UCSD-AML1 (cell line): Measurements from ENCODE around the gene ITGA3.

Source experiments
- DNase-seq: peaks from one replicate; lab custom pipeline; 2025; ENCODE audit not compliant: unreplicated experiment; lab: John Stamatoyannopoulos, UW

ITGA3 gene

DNA sequence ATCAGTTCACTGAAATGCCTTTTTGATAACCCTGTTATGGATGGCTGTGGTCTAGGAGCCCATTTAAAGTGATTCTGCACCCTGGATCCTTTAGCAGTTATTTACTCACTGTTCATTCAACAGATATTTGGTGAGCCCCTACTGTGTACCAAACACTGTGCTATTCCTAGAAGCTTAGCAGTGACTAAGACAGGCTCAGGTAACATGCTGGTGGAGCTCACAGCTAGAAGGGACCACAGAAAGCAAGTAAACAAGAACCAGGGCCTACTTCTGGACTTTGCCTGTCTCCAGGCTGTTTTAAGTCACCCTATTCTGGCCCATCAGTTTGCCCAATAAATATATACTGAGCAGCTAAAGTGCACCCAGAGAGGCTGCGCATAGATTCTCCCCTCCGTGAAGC is 11.1 kb downstream of the ITGA3 start:
- DNase-seq: no peak

DNA sequence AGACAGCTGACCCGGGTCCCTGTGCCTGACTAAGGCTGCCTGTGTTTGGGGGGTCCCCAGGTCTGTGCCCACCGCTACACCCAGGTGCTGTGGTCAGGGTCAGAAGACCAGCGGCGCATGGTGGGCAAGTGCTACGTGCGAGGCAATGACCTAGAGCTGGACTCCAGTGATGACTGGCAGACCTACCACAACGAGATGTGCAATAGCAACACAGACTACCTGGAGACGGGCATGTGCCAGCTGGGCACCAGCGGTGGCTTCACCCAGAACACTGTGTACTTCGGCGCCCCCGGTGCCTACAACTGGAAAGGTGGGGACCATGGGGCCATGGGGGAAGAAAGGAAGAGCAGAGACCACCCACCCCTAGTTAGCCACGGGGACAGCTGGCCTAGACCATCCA is 12.1 kb downstream of the ITGA3 start:
- no peak for DNase-seq

DNA sequence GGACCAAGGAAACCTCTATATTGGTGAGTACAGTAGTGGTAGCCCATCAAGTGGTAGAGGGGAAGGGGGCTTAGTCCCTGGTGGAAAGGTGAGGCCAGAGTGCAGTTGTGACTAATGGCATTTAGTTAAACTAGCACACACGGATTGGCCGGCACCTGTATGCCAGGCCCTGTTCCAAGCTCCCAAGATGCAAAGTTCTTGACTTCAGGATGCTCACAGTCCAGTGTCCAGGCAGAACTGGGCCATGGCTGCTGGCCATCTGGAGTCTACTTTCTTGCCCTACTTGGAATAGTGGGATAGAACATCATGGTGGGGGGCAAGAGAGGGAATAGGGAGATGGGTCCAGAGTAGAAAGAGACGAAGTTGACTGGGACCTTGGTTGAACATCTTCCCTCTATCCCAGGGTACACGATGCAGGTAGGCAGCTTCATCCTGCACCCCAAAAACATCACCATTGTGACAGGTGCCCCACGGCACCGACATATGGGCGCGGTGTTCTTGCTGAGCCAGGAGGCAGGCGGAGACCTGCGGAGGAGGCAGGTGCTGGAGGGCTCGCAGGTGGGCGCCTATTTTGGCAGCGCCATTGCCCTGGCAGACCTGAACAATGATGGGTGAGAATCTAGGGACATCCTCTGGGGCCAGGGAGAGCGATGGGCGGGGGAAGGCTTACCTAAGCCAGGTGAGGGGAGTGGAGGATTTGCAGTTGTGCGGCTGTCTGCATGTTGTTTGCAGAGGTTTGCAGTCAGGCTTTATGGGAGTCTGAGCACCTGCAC is 15.2 kb downstream of the ITGA3 start:
- DNase-seq: no peak

DNA sequence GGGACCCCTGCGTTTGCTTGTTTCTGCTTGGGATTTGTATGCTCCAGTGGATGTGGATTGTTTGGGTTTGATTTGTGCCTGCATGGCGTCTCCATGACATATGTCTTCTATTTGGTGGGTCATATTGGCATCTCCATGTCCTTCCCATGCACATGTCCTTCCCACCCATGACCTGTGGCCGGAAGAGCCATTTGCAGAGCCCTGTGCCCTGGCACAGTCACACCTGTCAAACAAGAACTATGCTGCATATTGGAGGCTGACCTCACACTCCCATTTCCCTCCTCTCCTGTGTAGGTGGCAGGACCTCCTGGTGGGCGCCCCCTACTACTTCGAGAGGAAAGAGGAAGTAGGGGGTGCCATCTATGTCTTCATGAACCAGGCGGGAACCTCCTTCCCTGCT is 15.8 kb downstream of the ITGA3 start:
- DNase-seq: no peak

DNA sequence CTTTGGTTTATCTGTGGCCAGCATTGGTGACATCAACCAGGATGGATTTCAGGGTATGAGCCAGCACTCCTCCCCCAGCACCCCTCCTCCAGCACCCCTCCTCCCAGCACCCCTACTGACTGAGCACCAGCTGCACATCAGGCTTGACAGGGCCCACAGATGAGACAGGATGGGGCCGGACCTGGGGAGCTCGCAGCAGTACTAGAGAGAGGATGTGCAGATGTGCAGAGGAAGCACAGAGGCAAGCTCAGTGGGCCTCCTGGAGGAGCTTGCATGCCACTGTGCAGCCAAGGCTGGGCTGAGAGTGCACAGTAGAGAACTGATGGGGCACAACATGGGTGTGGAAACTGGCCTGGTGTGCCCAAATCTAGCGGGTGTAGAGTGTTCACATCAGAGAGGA is 16.2 kb downstream of the ITGA3 start:
- DNase-seq: no peak

DNA sequence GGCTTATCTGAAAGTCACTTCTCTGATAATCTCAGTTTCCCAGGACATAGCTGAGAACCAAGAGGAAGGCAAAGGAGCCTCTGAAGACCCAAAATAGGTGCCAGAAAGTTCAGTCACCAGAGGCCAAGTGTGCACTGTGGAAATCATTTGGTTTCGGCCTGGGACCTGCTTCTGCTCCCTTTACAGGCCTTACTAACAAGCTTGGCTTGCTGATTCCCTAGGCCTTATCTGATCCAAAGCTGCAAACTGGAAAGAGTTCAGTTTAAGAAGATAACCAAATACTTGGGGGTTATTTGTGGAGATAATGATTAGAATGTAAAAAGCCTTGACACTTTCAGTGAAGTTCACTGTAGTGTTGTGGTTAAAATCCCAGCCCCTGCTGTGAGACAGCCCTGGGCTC is 17.0 kb downstream of the ITGA3 start:
- no peak for DNase-seq

DNA sequence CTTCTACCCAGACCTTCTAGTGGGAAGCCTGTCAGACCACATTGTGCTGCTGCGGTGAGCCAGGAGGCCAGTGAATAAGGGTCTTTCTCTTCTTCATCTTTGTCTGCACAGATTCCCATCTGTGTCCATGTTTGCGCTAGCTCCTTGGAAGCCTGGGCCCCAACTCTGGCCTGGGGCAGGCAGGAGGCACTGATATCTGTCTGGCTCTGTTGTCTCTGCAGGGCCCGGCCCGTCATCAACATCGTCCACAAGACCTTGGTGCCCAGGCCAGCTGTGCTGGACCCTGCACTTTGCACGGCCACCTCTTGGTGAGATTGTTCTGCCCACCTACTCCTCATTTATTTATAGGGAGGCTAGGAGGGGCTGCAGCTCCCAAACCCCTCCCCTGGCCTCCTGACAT is 18.3 kb downstream of the ITGA3 start:
- no peak for DNase-seq

DNA sequence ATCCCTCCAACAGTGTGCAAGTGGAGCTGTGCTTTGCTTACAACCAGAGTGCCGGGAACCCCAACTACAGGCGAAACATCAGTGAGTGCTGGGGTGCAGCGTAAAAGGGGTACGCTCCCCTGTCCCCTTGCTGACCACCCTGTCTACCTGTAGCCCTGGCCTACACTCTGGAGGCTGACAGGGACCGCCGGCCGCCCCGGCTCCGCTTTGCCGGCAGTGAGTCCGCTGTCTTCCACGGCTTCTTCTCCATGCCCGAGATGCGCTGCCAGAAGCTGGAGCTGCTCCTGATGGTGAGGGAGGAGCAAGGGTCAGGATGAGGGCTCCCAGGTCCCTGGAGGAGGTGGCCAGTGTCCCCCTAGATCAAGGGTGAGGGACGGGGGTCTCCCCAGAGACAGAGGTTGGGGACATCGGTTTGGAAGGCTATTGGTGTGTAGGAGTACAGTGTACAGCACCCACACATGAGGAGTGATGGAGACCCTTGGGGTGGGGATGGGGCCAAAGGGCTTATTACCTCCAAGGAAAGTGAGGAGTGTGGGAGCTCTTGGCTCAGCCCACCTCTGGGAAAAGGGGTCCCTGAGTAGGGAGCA is 19.6 kb downstream of the ITGA3 start:
- no peak for DNase-seq

DNA sequence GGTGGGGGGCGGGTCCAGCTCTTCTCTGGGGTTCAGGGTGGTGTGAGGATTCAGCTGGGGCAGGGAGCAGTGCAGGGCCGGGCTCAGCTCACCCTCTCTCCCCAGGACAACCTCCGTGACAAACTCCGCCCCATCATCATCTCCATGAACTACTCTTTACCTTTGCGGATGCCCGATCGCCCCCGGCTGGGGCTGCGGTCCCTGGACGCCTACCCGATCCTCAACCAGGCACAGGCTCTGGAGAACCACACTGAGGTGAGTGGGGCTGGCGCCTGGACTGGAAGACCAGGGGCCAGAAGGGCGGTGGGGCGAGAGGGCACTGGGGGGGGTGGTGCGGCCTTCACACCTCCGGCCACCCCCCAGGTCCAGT is 20.3 kb downstream of the ITGA3 start:
- no peak for DNase-seq

DNA sequence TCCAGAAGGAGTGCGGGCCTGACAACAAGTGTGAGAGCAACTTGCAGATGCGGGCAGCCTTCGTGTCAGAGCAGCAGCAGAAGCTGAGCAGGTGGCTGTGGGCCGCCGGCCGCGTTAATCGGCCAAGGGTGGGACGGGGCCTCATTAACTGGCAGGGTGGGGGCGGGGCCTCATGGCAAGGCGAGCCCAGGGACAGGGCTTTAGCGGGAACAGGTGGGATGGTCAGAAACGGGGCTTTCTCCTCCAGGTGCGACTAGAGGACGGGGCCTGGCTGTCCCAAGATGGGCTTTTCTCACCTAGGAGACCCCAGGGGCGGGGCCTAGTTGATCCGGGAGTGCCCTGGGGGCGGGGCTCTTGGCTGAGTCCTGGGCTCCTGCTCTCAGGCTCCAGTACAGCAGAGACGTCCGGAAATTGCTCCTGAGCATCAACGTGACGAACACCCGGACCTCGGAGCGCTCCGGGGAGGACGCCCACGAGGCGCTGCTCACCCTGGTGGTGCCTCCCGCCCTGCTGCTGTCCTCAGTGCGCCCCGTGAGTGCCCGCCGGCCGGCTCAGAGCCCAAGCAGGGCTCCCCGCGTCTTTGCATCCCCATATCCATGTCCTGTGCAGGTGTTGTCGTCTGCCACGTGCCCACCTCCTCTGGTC is 20.8 kb downstream of the ITGA3 start:
- DNase-seq: no peak

DNA sequence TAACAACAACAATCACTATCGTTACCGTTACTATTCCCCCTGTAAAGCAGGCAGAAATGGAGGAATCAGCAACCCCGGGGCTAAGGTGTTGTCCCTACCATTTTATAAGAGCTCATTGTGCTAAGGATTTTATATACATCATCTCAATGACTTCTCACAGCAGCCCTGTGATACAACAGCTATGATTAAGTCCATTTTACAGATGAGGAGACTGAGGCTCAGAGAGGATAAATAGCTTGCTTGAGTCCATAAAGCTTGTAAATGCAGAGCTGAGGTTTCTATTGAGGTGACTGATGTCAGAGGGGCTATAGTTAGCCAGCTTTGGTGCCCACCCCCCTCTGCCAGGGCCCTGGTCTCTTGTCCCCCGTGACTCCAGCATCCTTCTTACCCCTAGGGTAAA is 22.5 kb downstream of the ITGA3 start:
- DNase-seq: no peak

DNA sequence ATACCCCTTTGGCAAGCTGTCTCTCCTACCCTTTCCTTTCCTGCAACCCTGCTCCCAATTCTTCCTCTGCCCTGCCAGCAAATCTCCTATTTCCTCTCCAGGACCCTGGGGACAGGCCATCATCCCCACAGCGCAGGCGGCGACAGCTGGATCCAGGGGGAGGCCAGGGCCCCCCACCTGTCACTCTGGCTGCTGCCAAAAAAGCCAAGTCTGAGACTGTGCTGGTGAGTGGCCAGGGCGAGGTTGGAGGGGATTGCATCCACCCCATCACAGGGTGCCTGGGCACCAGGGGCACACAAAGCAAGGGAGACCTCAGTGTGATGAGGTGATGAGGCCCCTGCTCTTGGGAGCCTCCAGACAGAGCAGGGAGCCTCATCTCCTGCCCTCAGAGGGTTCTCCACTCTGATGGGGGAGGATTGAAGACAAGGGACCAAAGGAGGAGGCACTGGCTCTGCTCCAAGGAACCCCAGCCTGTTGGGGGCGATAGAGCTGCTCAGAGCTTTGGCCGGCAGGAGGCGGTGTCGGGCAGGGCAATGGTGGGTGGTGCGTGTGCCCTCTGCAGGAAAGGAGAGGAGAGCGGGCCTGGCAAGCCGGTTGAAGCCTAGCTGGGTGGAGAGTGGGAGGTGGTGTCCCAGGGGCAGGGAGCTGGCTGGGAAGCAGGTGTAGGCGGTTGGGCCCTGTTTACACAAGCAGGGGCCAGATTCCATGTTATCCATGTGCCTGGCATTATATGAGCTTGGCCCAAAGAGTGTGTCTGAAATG is 23.6 kb downstream of the ITGA3 start:
- peak; percentile 79 for DNase-seq

DNA sequence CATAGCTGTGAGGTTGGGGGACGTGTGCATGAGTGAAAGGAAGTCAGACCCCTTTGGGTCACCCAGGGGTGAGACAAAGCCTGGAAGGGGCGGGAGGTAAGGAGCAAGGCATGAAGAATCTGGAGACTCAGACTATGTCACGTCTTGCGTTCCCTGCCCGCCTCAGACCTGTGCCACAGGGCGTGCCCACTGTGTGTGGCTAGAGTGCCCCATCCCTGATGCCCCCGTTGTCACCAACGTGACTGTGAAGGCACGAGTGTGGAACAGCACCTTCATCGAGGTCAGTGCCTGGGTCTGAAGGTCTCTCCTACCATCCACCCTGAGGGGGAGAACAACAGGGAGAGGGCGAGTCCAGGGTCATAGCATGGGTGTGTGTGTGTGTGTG is 24.2 kb downstream of the ITGA3 start:
- DNase-seq: no peak

DNA sequence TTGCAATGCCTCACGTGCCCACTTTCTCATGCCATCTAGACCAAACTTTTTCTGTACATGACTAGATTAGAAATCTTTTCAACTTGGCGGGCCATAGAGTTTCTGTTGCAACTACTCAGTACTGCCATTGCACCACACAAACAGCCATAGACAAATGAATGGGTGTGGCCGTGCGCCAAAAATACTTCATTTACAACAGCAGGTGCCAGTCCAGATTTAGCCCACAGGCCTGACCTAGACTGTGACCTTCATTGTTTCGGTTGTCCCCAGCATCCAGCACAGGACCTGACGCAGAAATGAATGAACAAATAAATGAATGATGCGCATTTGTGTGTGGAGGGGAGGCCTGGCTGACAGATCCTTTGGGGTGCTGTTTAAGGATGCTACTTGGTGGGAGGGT is 24.9 kb downstream of the ITGA3 start:
- DNase-seq: no peak

DNA sequence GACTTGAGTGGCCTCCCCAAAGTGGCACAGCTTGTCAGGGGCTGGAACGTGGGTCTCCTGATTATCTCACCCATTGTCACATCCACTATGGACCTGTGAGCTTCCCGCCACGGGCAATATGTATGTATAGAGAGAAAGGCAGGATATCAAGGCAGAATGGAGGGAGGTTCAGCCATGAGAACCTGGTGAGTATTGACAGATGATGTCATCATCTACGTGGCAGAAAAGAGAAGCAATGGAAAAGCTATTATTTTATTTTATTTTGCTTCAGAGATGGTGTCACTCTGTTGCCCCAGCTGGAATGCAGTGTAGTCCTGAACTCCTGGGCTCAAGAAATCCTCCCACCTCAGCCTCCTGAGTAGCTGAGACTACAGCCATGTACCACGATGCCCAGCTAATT is 25.8 kb downstream of the ITGA3 start:
- no peak for DNase-seq

DNA sequence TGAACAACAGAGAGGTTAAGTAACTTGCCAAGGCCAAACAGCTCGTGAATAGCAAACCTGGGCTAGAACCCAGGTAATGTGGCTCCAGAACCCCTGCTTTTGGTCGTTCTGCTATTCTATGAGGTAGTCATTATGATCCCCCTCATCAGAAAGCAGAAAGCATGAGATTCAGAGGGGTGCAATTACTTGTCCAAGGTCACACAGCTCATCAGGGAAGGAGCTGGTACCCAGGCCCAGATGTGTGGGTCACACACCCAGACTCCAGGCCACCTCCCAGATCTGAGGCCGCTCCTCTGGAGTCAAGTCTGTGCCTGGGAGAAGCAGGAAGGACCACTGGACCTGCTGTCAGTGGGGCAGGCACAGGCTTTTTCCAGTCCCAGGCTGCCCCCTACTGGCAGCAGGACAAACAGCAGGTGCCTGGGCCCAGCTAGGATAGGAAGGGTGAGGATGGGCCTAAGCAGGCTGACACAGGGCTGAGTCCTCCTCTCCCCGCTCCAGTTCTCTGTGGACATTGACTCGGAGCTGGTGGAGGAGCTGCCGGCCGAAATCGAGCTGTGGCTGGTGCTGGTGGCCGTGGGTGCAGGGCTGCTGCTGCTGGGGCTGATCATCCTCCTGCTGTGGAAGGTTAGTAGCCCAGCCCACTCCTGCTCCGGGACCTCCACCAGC is 31.5 kb downstream of the ITGA3 start:
- DNase-seq: peak; percentile 74

DNA sequence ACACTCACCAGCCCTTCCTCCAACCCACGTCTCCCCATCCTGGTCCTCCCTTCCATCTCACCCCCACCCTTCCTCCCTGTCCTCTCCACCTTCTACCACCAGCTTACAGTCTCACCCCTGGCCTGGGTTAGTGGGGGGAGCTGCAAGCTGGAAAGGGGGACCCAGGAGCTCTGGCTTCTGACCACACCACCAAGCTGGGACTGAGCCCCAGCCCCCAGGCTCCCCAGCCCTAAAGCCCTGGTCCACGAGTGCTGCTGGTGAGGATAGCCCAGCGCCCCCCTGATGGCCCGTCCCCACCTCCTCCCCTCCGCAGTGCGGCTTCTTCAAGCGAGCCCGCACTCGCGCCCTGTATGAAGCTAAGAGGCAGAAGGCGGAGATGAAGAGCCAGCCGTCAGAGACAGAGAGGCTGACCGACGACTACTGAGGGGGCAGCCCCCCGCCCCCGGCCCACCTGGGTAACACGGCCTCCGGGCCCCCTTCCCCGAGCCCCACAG is 32.0 kb downstream of the ITGA3 start:
- no peak for DNase-seq

DNA sequence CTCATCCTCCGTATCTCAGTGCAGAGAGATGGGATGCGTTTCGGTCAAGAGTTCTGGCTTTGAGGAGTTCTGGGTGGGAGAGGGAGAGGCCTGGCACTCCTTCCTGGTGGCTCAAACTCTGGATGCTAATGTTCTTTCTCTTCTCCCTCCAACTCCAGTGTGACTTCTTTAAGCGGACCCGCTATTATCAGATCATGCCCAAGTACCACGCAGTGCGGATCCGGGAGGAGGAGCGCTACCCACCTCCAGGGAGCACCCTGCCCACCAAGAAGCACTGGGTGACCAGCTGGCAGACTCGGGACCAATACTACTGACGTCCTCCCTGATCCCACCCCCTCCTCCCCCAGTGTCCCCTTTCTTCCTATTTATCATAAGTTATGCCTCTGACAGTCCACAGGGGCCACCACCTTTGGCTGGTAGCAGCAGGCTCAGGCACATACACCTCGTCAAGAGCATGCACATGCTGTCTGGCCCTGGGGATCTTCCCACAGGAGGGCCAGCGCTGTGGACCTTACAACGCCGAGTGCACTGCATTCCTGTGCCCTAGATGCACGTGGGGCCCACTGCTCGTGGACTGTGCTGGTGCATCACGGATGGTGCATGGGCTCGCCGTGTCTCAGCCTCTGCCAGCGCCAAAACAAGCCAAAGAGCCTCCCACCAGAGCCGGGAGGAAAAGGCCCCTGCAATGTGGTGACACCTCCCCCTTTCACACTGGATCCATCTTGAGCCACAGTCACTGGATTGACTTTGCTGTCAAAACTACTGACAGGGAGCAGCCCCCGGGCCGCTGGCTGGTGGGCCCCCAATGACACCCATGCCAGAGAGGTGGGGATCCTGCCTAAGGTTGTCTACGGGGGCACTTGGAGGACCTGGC is 33.3 kb downstream of the ITGA3 start:
- no peak for DNase-seq

DNA sequence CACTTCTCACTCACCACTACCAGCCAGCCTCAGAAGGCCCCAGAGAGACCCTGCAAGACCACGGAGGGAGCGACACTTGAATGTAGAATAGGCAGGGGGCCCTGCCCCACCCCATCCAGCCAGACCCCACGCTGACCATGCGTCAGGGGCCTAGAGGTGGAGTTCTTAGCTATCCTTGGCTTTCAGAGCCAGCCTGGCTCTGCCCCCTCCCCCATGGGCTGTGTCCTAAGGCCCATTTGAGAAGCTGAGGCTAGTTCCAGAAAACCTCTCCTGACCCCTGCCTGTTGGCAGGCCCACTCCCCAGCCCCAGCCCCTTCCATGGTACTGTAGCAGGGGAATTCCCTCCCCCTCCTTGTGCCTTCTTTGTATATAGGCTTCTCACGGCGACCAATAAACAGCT is 34.2 kb downstream of the ITGA3 start:
- no peak for DNase-seq
